ENCODE data around the gene DLK1.

The DLK1 gene

GRCh38 chr14:100680439-100681051 lies 46.1 kb upstream of the DLK1 start:
- no peak overlapping the region for H3K4me3 ChIP-seq (ENCODE audit: low read depth, low read length)
- no peak for TF ChIP-seq CTCF (IDR thresholded peaks at IDR 0.05; ENCODE audit: low read depth, low read length)

- no peak overlapping the region for H3K4me3 ChIP-seq (ENCODE audit: low read depth, low read length)
- no peak for TF ChIP-seq CTCF (IDR thresholded peaks at IDR 0.05; ENCODE audit: low read depth, low read length)
Measured at GRCh38 chr14:100681111-100681510, 45.6 kb upstream of the DLK1 start.

- no peak overlapping the region for H3K4me3 ChIP-seq (ENCODE audit: low read depth, low read length)
- TF ChIP-seq CTCF (IDR thresholded peaks at IDR 0.05; ENCODE audit: low read depth, low read length) = no peak
Measured at GRCh38 chr14:100682749-100683148, 43.9 kb upstream of the DLK1 start.

- no peak overlapping the region for H3K4me3 ChIP-seq (ENCODE audit: low read depth, low read length)
- TF ChIP-seq CTCF (IDR thresholded peaks at IDR 0.05; ENCODE audit: low read depth, low read length) = no peak
Measured at GRCh38 chr14:100683578-100683977, 43.1 kb upstream of the DLK1 start.

- no peak overlapping the region for H3K4me3 ChIP-seq (ENCODE audit: low read depth, low read length)
- TF ChIP-seq CTCF (IDR thresholded peaks at IDR 0.05; ENCODE audit: low read depth, low read length) = no peak
Measured at GRCh38 chr14:100684154-100684553, 42.5 kb upstream of the DLK1 start.

GRCh38 chr14:100684961-100685360 lies 41.7 kb upstream of the DLK1 start:
- no peak overlapping the region for H3K4me3 ChIP-seq (ENCODE audit: low read depth, low read length)
- no peak for TF ChIP-seq CTCF (IDR thresholded peaks at IDR 0.05; ENCODE audit: low read depth, low read length)

GRCh38 chr14:100686858-100687257 lies 39.8 kb upstream of the DLK1 start:
- no peak for TF ChIP-seq CTCF (IDR thresholded peaks at IDR 0.05; ENCODE audit: low read depth, low read length)
- no peak overlapping the region for H3K4me3 ChIP-seq (ENCODE audit: low read depth, low read length)

Data from WI38 (cell line).